NCI-H1436 (cell line): ENCODE results near the gene SEMA3A.

Source experiments
- DNase-seq: peaks from one replicate; lab custom pipeline; 2025; lab: John Stamatoyannopoulos, UW

Gene SEMA3A

GRCh38 chr7:83921941-83922607, 272.5 kb downstream of the SEMA3A start:
- no peak for DNase-seq

GRCh38 chr7:83921271-83921940, 273.2 kb downstream of the SEMA3A start:
- DNase-seq: no peak

GRCh38 chr7:83918142-83918541, 276.4 kb downstream of the SEMA3A start:
- DNase-seq: no peak

- DNase-seq: no peak
These were observed 281.4 kb downstream of the SEMA3A start for GRCh38 chr7:83913174-83913573.

- no peak for DNase-seq
These were observed 286.1 kb downstream of the SEMA3A start for GRCh38 chr7:83908526-83908925.
